Vagina (tissue), 2 donors: ENCODE measurements around the gene FNDC10. TPM values are rescaled to one million over a fixed set of nuclear protein-coding genes. Genes with fewer than 3 reads are reported as not detected.

Experiments used
- DNase-seq, 2 donors: peaks; one replicate each; pipeline ENCODE4 v3.0.0-alpha.2; 2017; ENCODE audit errors: extremely low spot score in 2 of 2
- H3K27ac ChIP-seq: fragments of 200-600 bp; sonication (generic); one replicate; pipeline ENCODE4 v1.5.1; 2019
- H3K27me3 ChIP-seq: fragments of 200-600 bp; sonication (generic); one replicate; pipeline ENCODE4 v1.5.1; 2019
- H3K36me3 ChIP-seq, 2 donors: fragments of 200-600 bp; sonication (generic); one replicate each; pipeline ENCODE4 v1.5.1; 2017 to 2019
- H3K4me1 ChIP-seq: fragments of 200-600 bp; sonication (generic); one replicate; pipeline ENCODE4 v1.5.1; 2019
- H3K4me3 ChIP-seq, 2 donors: fragments of 200-600 bp; sonication (generic); 1 replicate in 1 of 2; 2 replicates in 1 of 2; pipeline ENCODE4 v1.5.1; 2016 to 2019
- H3K9me3 ChIP-seq: fragments of 200-600 bp; sonication (generic); one replicate; pipeline ENCODE4 v1.5.1; 2019
- CTCF ChIP-seq, 3 experiments: fragments of 450-650 bp in 2 of 3; fragments of 200-600 bp in 1 of 3; sonication (generic) in 1 of 3; IDR thresholded peaks; one replicate each; pipeline ENCODE4 v1.5.1; 2017 to 2019; ENCODE audit warnings: antibody characterized with exemption in 3 of 3, mild to moderate bottlenecking in 2 of 3, moderate library complexity in 2 of 3
- POLR2A ChIP-seq, 2 donors: fragments of 450-650 bp; IDR thresholded peaks; one replicate each; pipeline ENCODE4 v1.6.1; 2017; ENCODE audit warnings: antibody characterized with exemption in 2 of 2, mild to moderate bottlenecking in 2 of 2, moderate library complexity in 2 of 2
- POLR2AphosphoS5 ChIP-seq, 2 donors: sonication (generic); formaldehyde crosslinking; IDR thresholded peaks; one replicate each; pipeline ENCODE4 v1.9.0; 2017; ENCODE audit warnings: antibody characterized with exemption in 2 of 2, mild to moderate bottlenecking in 2 of 2, low read depth in 1 of 2; ENCODE audit not compliant: insufficient read depth in 1 of 2
- intact Hi-C: fragments of 100-400 bp; cut with DNase I; formaldehyde crosslinking; loops from one replicate; pipeline ENCODE4 v1.15.1; 2023
- total RNA-seq: library from RNA; depleted of rRNA; stranded (reverse); fragments of >200 nt; gene quantifications from one replicate; pipeline ENCODE4 v1.2.3, GENCODE V29; 2016

Gene FNDC10
- total RNA-seq, 1 donor from 2014 or later, result 6.1 TPM

- TF ChIP-seq CTCF (IDR thresholded peaks at IDR 0.05), result no peak
- no peak for TF ChIP-seq POLR2AphosphoS5 (IDR thresholded peaks at IDR 0.05; ENCODE audit: insufficient read depth in 1 of 2, low read depth in 1 of 2)
- TF ChIP-seq POLR2A (IDR thresholded peaks at IDR 0.05), result no peak
- Histone ChIP-seq H3K36me3 (no peaks in the 10 kb centered on the region), H3K4me1 (peaks cover 12% of the 10 kb centered on the region), H3K9me3 (no peaks in the 10 kb centered on the region), H3K27me3 (no peaks in the 10 kb centered on the region), H3K4me3 (no peak overlapping the region), H3K27ac (no peak overlapping the region)
- DNase-seq, result no peak
- intact Hi-C loops, result no loop called here
Observed at GRCh38 chr1:1552263-1552639, 47.7 kb downstream of the FNDC10 start.

- Histone ChIP-seq H3K27me3 (no peaks in the 10 kb centered on the region), H3K36me3 (no peaks in the 10 kb centered on the region), H3K9me3 (no peaks in the 10 kb centered on the region), H3K4me3 (no peak overlapping the region), H3K27ac (no peak overlapping the region), H3K4me1 (peaks cover 12% of the 10 kb centered on the region)
- intact Hi-C loops, result no loop called here
- no peak for TF ChIP-seq POLR2AphosphoS5 (IDR thresholded peaks at IDR 0.05; ENCODE audit: insufficient read depth in 1 of 2, low read depth in 1 of 2)
- no peak for TF ChIP-seq POLR2A (IDR thresholded peaks at IDR 0.05)
- TF ChIP-seq CTCF (IDR thresholded peaks at IDR 0.05), result no peak
- DNase-seq, result no peak
Observed at GRCh38 chr1:1551524-1552262, 48.2 kb downstream of the FNDC10 start.

- intact Hi-C loops, result no loop called here
- H3K4me3 ChIP-seq, result no peak overlapping the region
- H3K27me3 ChIP-seq, result no peaks in the 10 kb centered on the region
- DNase-seq, result no peak
- peaks cover 12% of the 10 kb centered on the region for H3K4me1 ChIP-seq
- no peaks in the 10 kb centered on the region for H3K9me3 ChIP-seq
- no peak overlapping the region for H3K27ac ChIP-seq
- no peaks in the 10 kb centered on the region for H3K36me3 ChIP-seq
- TF ChIP-seq POLR2A (IDR thresholded peaks at IDR 0.05) (no peak), POLR2AphosphoS5 (IDR thresholded peaks at IDR 0.05; ENCODE audit: insufficient read depth in 1 of 2, low read depth in 1 of 2) (no peak), CTCF (IDR thresholded peaks at IDR 0.05) (no peak)
Observed at GRCh38 chr1:1550591-1551432, 49.1 kb downstream of the FNDC10 start.

GRCh38 chr1:1550087-1550486, 49.8 kb downstream of the FNDC10 start:
- Histone ChIP-seq H3K36me3 (no peaks in the 10 kb centered on the region), H3K27ac (no peak overlapping the region), H3K4me1 (peaks cover 12% of the 10 kb centered on the region), H3K9me3 (no peaks in the 10 kb centered on the region), H3K4me3 (no peak overlapping the region), H3K27me3 (no peaks in the 10 kb centered on the region)
- DNase-seq, result no peak
- no peak for TF ChIP-seq POLR2A (IDR thresholded peaks at IDR 0.05)
- no peak for TF ChIP-seq POLR2AphosphoS5 (IDR thresholded peaks at IDR 0.05; ENCODE audit: insufficient read depth in 1 of 2, low read depth in 1 of 2)
- intact Hi-C loops, result no loop called here

GRCh38 chr1:1548591-1548990, 51.3 kb downstream of the FNDC10 start:
- no peaks in the 10 kb centered on the region for H3K36me3 ChIP-seq
- no peak overlapping the region for H3K4me3 ChIP-seq
- no peaks in the 10 kb centered on the region for H3K27me3 ChIP-seq
- H3K27ac ChIP-seq, result no peak overlapping the region
- peaks cover 12% of the 10 kb centered on the region for H3K4me1 ChIP-seq
- DNase-seq, result no peak
- intact Hi-C loops, result no loop called here
- no peak for TF ChIP-seq POLR2AphosphoS5 (IDR thresholded peaks at IDR 0.05; ENCODE audit: insufficient read depth in 1 of 2, low read depth in 1 of 2)
- no peak for TF ChIP-seq CTCF (IDR thresholded peaks at IDR 0.05)
- no peak for TF ChIP-seq POLR2A (IDR thresholded peaks at IDR 0.05)
- H3K9me3 ChIP-seq, result no peaks in the 10 kb centered on the region

Other genes starting within 250 kb of the FNDC10 start
- gene MXRA8, start 241.6 kb downstream of the FNDC10 start, total RNA-seq, result 136 TPM
- 94.5 TPM for gene AURKAIP1, start 224.9 kb downstream of the FNDC10 start, total RNA-seq
- 319 TPM for gene CCNL2, start 200.8 kb downstream of the FNDC10 start, total RNA-seq
- 84.2 TPM for gene MRPL20, start 192.8 kb downstream of the FNDC10 start, total RNA-seq
- gene ANKRD65, start 178.9 kb downstream of the FNDC10 start, total RNA-seq, result 3.2 TPM
- gene VWA1, start 164.4 kb downstream of the FNDC10 start, total RNA-seq, result 35.8 TPM
- gene ATAD3C, start 150.4 kb downstream of the FNDC10 start, total RNA-seq, result not detected
- 17.7 TPM for gene ATAD3B, start 128.4 kb downstream of the FNDC10 start, total RNA-seq
- gene ATAD3A, start 88.0 kb downstream of the FNDC10 start, total RNA-seq, result 21.9 TPM
- gene TMEM240, start 59.5 kb downstream of the FNDC10 start, total RNA-seq, result 3.9 TPM
- gene SSU72, start 25.3 kb downstream of the FNDC10 start, total RNA-seq, result 105 TPM
- gene MIB2, start 15.4 kb upstream of the FNDC10 start, total RNA-seq, result 66.8 TPM
- 42.7 TPM for gene MMP23B, start 32.0 kb upstream of the FNDC10 start, total RNA-seq
- gene CDK11B, start 58.9 kb upstream of the FNDC10 start, total RNA-seq, result 16.5 TPM
- gene SLC35E2B, start 92.7 kb upstream of the FNDC10 start, total RNA-seq, result 38.3 TPM
- 35.6 TPM for gene CDK11A, start 124.2 kb upstream of the FNDC10 start, total RNA-seq
- gene NADK, start 178.3 kb upstream of the FNDC10 start, total RNA-seq, result 90.1 TPM